Measurements from ENCODE around the gene COG7. TPM values are rescaled to one million over a fixed set of nuclear protein-coding genes. Genes with fewer than 3 reads are reported as not detected.
A peak's percentile ranks its signal among the peaks of the same experiment; 100 is the strongest.

Gene COG7
- total RNA-seq (2016; rRNA removed; fragmentation: Illumina TruSeq; extraction: Trizol): 12.6 and 15.4 TPM in 2 replicates
- 9.2 and 9.5 TPM in 2 replicates for total RNA-seq (2016; cell fraction: cytosol; rRNA removed; fragmentation: Illumina TruSeq; extraction: Trizol; ENCODE audit: low read depth)
- total RNA-seq (2016; cell fraction: insoluble cytoplasmic fraction; rRNA removed; fragmentation: Illumina TruSeq; extraction: Trizol): 14.1 and 14.7 TPM in 2 replicates
- 8.1 and 9.4 TPM in 2 replicates for total RNA-seq (2016; cell fraction: membrane; rRNA removed; fragmentation: Illumina TruSeq; extraction: Trizol)
- 16.3 and 18.0 TPM in 2 replicates for total RNA-seq (2016; cell fraction: nucleus; rRNA removed; fragmentation: Illumina TruSeq; extraction: Trizol)
- 51.0 and 54.5 TPM in 2 replicates for polyA plus RNA-seq (2011; rRNA removed)
- 32.5 and 55.6 TPM in 2 replicates for polyA plus RNA-seq (2011; cell fraction: cytosol; rRNA removed)
- polyA plus RNA-seq (2011; cell fraction: nucleus; rRNA removed): 105 and 118 TPM in 2 replicates
- polyA plus RNA-seq (2012): 18.4 and 20.0 TPM in 2 replicates
- 1.5 and 2.3 TPM in 2 replicates for polyA plus RNA-seq (2016; cell fraction: cytosol; fragmentation: Illumina TruSeq; extraction: Trizol; ENCODE audit: low read depth)
- polyA plus RNA-seq (2016; cell fraction: insoluble cytoplasmic fraction; fragmentation: Illumina TruSeq; extraction: Trizol; ENCODE audit: low read depth): 22.3 and 23.7 TPM in 2 replicates
- polyA plus RNA-seq (2016; cell fraction: membrane; fragmentation: Illumina TruSeq; extraction: Trizol; ENCODE audit: low read depth): 3.7 and 4.9 TPM in 2 replicates
- polyA plus RNA-seq (2016; cell fraction: nucleus; fragmentation: Illumina TruSeq; extraction: Trizol; ENCODE audit: insufficient read depth, low read depth): 47.6 and 49.5 TPM in 2 replicates
- polyA minus RNA-seq (2011; rRNA and poly(A)+ RNA removed; ENCODE audit: low replicate concordance): 44.8 and 70.9 TPM in 2 replicates
- 14.6 and 17.4 TPM in 2 replicates for polyA minus RNA-seq (2011; cell fraction: cytosol; rRNA and poly(A)+ RNA removed)
- polyA minus RNA-seq (2011; cell fraction: nucleus; rRNA and poly(A)+ RNA removed): 42.8 and 50.6 TPM in 2 replicates
- percentile 67 among the genes with signal in this experiment for Bru-seq, nascent RNA
- percentile 85 among the genes with signal in this experiment for BruChase-seq, experiment 1, labeled RNA remaining after a 6-hour chase
- percentile 81 among the genes with signal in this experiment for BruChase-seq, experiment 2, labeled RNA remaining after a 2-hour chase
- long read RNA-seq, experiment 1, transcript COG7-201 (17 exons, 2,926 nt): major isoform, 18 of 24 reads
- long read RNA-seq, experiment 1, partial matches to known transcripts: 6 of 24 reads
- long read RNA-seq, experiment 1, other reads (novel, unspliced or antisense): 0 of 24 reads
- long read RNA-seq, experiment 2, transcript COG7-201 (17 exons, 2,926 nt): major isoform, 14 of 30 reads
- long read RNA-seq, experiment 2, partial matches to known transcripts: 9 of 30 reads
- long read RNA-seq, experiment 2, other reads (novel, unspliced or antisense): 6 of 30 reads

DNA sequence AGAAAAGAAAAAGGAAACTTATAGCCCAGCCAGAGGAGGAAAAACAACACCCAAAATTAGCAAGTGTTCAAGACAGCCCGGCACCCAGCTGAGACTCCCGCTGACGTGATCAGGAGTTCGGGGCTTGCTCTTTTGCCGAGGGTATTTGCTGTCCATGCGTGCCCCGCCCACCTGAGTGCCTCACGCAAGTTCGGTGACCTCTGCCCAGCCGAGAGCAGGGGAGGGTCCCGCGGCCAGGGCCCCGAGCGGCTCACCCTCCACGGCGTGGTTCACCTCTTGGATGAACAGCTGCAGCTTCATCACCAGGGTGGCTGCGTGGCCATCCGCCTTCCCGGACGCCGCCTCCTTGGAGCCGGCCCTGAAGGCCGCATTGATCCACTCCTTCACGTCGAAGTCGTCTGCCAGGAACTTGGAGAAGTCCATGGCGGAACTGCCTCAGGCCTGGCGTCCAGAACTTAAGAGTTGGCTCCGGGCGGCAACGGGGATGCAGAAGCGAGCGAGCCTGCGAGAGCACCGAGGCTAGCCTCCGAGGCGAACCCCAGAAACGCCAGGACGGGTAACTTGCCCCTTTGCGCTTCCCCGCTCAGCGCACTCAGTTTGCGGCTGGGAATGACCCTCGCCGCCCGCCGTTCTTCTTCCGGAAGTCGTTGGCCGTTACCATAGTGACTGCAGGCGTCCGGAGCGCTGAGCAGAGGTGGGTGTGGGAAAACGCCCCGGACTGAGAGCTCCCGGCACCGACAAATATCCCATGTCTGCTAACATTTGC lies at the start of gene COG7:
Gene COG7, minus strand, starts transcription at position 618 of the 766 bp plus-strand sequence. Its CDS starts 195 bp downstream, at position 423.
- H4K20me1 ChIP-seq (ENCODE audit: insufficient read depth, low read length): peaks cover 9% of the 10 kb centered on the region; the same call in 1 of the 2 replicates
- in situ Hi-C loops (cut with HindIII; ENCODE audit: extremely low pct_ligation_motif_present, low pct_unique_long_range_greater_than_20kb) (no loop called here), intact Hi-C loops (cut with micrococcal nuclease; ENCODE audit: unreplicated experiment) (loop anchor here (2.0 kb wide), 1 partner anchor 104 kb away; the partner anchor contains the start of genes EARS2 and UBFD1)
- TSS peak; percentile 79 for BruUV-seq (replicated peaks)
- FAIRE-seq: peak; percentile 59
- peaks cover 35% of the 10 kb centered on the region for H3K4me1 ChIP-seq (ENCODE audit: insufficient read depth, low read length)
- H3K36me3 ChIP-seq (replicated peaks in 1 of 2; ENCODE audit: control insufficient read depth in 1 of 2, insufficient read depth in 2 of 2, low read length in 2 of 2): peaks cover 2 to 18% of the 10 kb centered on the region in 2 experiments; a peak in 3 of 5 replicates
- peak; percentile 87 for DNase-seq (ENCODE audit: low spot score)
- CTCF ChIA-PET (ENCODE audit: low intra/inter-chr PET ratio, low total read pairs): interaction anchor here (1.8 kb wide), 1 partner anchor 18 kb away, joined by 13 read pairs; no protein-coding TSS in a partner anchor
- peak; percentile 94 for ATAC-seq
- WGBS (ENCODE audit: low lambda C conversion rate): 1% methylated on average over 32 of the region's 57 CpGs
- H3K9ac ChIP-seq (ENCODE audit: insufficient read depth, low read depth, low read length): peak within 1 kb of the TSS; percentile 96
- H3K4me3 ChIP-seq (replicated peaks in 1 of 3; ENCODE audit: insufficient read depth in 1 of 3, low read depth in 2 of 3, low read length in 3 of 3): peak within 1 kb of the TSS; percentile 85 to 100 (median 87)
- peak within 1 kb of the TSS; percentile 92 for H3K4me2 ChIP-seq (ENCODE audit: low read depth, low read length)
- H2AFZ ChIP-seq (ENCODE audit: low read length): peak within 1 kb of the TSS; percentile 60
- no peaks in the 10 kb centered on the region for H3K9me3 ChIP-seq (ENCODE audit: low read length)
- H3K79me2 ChIP-seq (ENCODE audit: insufficient read depth, low read length): peaks cover 28% of the 10 kb centered on the region
- no peaks in the 10 kb centered on the region; a peak in 1 of 5 replicates for H3K27me3 ChIP-seq (ENCODE audit: control insufficient read depth in 1 of 2, insufficient read depth in 2 of 2, low read length in 2 of 2)
- POLR2A ChIA-PET: interaction anchor here (0.6 to 1.6 kb wide), 4 partner anchors 8 to 105 kb away, joined by 3 to 5 read pairs (median 4); partner anchors contain the start of genes EARS2 and UBFD1
- peak within 1 kb of the TSS; percentile 90 for H3K27ac ChIP-seq (ENCODE audit: extremely low read length, insufficient read depth, low read length)
- peak; percentile 69; the same call in 1 of the 2 replicates for TF ChIP-seq TOE1 (CRISPR knock-in tag; IDR thresholded peaks at IDR 0.05)
- TF ChIP-seq MBD4 (IDR thresholded peaks at IDR 0.05; ENCODE audit: borderline replicate concordance, low read length): no peak
- TF ChIP-seq GATAD1 (CRISPR knock-in tag; IDR thresholded peaks at IDR 0.05): peak; percentile 96
- peak; percentile 90 for TF ChIP-seq ARNT2 (CRISPR knock-in tag; IDR thresholded peaks at IDR 0.05; ENCODE audit: low read depth)
- peak; percentile 17; the same call in 1 of the 2 replicates for TF ChIP-seq ZNF7 (CRISPR knock-in tag; IDR thresholded peaks at IDR 0.05)
- TF ChIP-seq ZNF101 (CRISPR knock-in tag; IDR thresholded peaks at IDR 0.05; ENCODE audit: borderline replicate concordance, low read depth): no peak
- TF ChIP-seq MIXL1 (CRISPR knock-in tag; IDR thresholded peaks at IDR 0.05): peak; percentile 43; the same call in 1 of the 2 replicates
- TF ChIP-seq SMYD3 (CRISPR knock-in tag; IDR thresholded peaks at IDR 0.05): peak; percentile 58; the same call in 1 of the 2 replicates
- no peak for TF ChIP-seq CENPX (CRISPR knock-in tag; IDR thresholded peaks at IDR 0.05)
- TF ChIP-seq WIZ (CRISPR knock-in tag; IDR thresholded peaks at IDR 0.05): peak; percentile 94
- peak; percentile 76 for TF ChIP-seq NR2F2 (IDR thresholded peaks at IDR 0.05; ENCODE audit: borderline replicate concordance, low read depth)
- TF ChIP-seq ZNF629 (CRISPR knock-in tag; conservative IDR thresholded peaks at IDR 0.05): peak; percentile 53
- TF ChIP-seq, protein P1, sequence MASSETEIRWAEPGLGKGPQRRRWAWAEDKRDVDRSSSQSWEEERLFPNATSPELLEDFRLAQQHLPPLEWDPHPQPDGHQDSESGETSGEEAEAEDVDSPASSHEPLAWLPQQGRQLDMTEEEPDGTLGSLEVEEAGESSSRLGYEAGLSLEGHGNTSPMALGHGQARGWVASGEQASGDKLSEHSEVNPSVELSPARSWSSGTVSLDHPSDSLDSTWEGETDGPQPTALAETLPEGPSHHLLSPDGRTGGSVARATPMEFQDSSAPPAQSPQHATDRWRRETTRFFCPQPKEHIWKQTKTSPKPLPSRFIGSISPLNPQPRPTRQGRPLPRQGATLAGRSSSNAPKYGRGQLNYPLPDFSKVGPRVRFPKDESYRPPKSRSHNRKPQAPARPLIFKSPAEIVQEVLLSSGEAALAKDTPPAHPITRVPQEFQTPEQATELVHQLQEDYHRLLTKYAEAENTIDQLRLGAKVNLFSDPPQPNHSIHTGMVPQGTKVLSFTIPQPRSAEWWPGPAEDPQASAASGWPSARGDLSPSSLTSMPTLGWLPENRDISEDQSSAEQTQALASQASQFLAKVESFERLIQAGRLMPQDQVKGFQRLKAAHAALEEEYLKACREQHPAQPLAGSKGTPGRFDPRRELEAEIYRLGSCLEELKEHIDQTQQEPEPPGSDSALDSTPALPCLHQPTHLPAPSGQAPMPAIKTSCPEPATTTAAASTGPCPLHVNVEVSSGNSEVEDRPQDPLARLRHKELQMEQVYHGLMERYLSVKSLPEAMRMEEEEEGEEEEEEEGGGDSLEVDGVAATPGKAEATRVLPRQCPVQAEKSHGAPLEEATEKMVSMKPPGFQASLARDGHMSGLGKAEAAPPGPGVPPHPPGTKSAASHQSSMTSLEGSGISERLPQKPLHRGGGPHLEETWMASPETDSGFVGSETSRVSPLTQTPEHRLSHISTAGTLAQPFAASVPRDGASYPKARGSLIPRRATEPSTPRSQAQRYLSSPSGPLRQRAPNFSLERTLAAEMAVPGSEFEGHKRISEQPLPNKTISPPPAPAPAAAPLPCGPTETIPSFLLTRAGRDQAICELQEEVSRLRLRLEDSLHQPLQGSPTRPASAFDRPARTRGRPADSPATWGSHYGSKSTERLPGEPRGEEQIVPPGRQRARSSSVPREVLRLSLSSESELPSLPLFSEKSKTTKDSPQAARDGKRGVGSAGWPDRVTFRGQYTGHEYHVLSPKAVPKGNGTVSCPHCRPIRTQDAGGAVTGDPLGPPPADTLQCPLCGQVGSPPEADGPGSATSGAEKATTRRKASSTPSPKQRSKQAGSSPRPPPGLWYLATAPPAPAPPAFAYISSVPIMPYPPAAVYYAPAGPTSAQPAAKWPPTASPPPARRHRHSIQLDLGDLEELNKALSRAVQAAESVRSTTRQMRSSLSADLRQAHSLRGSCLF (CRISPR knock-in tag; IDR thresholded peaks at IDR 0.05; ENCODE audit: borderline replicate concordance): peak; percentile 83; the same call in 1 of the 2 replicates

Measured in HepG2 (cell line).